SK-N-SH (cell line): ENCODE data around the gene ZDHHC7. TPM values are rescaled to one million over a fixed set of nuclear protein-coding genes. Genes with fewer than 3 reads are reported as not detected.

Experiments
- CTCF ChIA-PET: fragments of 300-600, 350-600 bp; formaldehyde crosslinking; extraction: SDS; loops from one replicate; lab custom pipeline; 2021; lab: Yijun Ruan, JAX
- POLR2A ChIA-PET: fragments of 350-600 bp; sonication (Branson Sonifier 250); formaldehyde crosslinking; extraction: SDS; loops from one replicate; lab custom pipeline; 2020; ENCODE audit warnings: antibody characterized with exemption, inconsistent platforms; lab: Yijun Ruan, JAX
- DNase-seq: peaks from one replicate; pipeline ENCODE4 v3.0.0; 2012
- H2AFZ ChIP-seq: fragments of 200-600 bp; sonication (generic); 2 replicates; pipeline ENCODE4 v1.8.1; 2016; ENCODE audit warnings: antibody characterized with exemption, mild to moderate bottlenecking, low read depth
- H3F3A ChIP-seq: fragments of 200-600 bp; sonication (generic); replicated peaks from 2 replicates; pipeline ENCODE3; 2016; ENCODE audit warnings: antibody characterized with exemption, mild to moderate bottlenecking; ENCODE audit not compliant: insufficient read depth
- H3K27ac ChIP-seq, 2 experiments: fragments of 200-500 bp in 1 of 2; fragments of 200-600 bp in 1 of 2; sonication (Bioruptor generic) in 1 of 2; sonication (generic), shearing (Covaris generic) in 1 of 2; 2 replicates each; pipeline versions ENCODE4 v1.5.1 to v1.6.1; 2014 to 2016; ENCODE audit warnings: low read depth in 2 of 2, inconsistent platforms in 1 of 2, low read length in 1 of 2, mild to moderate bottlenecking in 1 of 2, mixed read lengths in 1 of 2
- H3K27me3 ChIP-seq: fragments of 200-600 bp; sonication (generic), shearing (Covaris generic); 2 replicates; pipeline ENCODE4 v1.6.1; 2016; ENCODE audit warnings: mixed run types; ENCODE audit not compliant: insufficient read depth
- H3K36me3 ChIP-seq, 2 experiments: fragments of 200-500 bp in 1 of 2; fragments of 200-600 bp in 1 of 2; sonication (Bioruptor generic) in 1 of 2; sonication (generic) in 1 of 2; replicated peaks in 1 of 2; 2 replicates each; pipeline versions ENCODE3 to v1.5.1; 2014 to 2016; ENCODE audit warnings: low read length in 1 of 2, mild to moderate bottlenecking in 1 of 2; ENCODE audit not compliant: insufficient read depth in 2 of 2, control insufficient read depth in 1 of 2
- H3K4me1 ChIP-seq, 2 experiments: fragments of 200-500 bp in 1 of 2; fragments of 200-600 bp in 1 of 2; sonication (Bioruptor generic) in 1 of 2; sonication (generic), shearing (Covaris generic) in 1 of 2; 2 replicates each; pipeline versions ENCODE4 v1.5.1 to v1.6.1; 2014 to 2016; ENCODE audit warnings: low read depth in 1 of 2, low read length in 1 of 2, mixed run types in 1 of 2; ENCODE audit not compliant: insufficient read depth in 2 of 2, control insufficient read depth in 1 of 2
- H3K4me2 ChIP-seq: fragments of 200-600 bp; sonication (generic), shearing (Covaris generic); 2 replicates; pipeline ENCODE4 v1.6.1; 2017; ENCODE audit warnings: mixed run types
- H3K4me3 ChIP-seq, 2 experiments: fragments of 200-500 bp in 1 of 2; fragments of 200-600 bp in 1 of 2; sonication (Bioruptor generic) in 1 of 2; sonication (generic), shearing (Covaris generic) in 1 of 2; 2 replicates each; pipeline versions ENCODE4 v1.5.1 to v1.8.1; 2014 to 2016; ENCODE audit warnings: low read depth in 2 of 2, inconsistent platforms in 1 of 2, low read length in 1 of 2, mild to moderate bottlenecking in 1 of 2, mixed read lengths in 1 of 2, moderate library complexity in 1 of 2
- H3K79me2 ChIP-seq: fragments of 200-600 bp; sonication (generic); 2 replicates; pipeline ENCODE4 v1.8.1; 2017; ENCODE audit warnings: mild to moderate bottlenecking; ENCODE audit not compliant: insufficient read depth
- H3K9ac ChIP-seq: fragments of 200-600 bp; sonication (generic); 2 replicates; pipeline ENCODE4 v1.6.1; 2017; ENCODE audit warnings: mixed run types
- H3K9me2 ChIP-seq: fragments of 200-600 bp; sonication (generic); 2 replicates; pipeline ENCODE4 v1.6.1; 2017; ENCODE audit warnings: mixed run types
- H3K9me3 ChIP-seq: fragments of 200-600 bp; sonication (generic); 2 replicates; pipeline ENCODE4 v1.6.1; 2017; ENCODE audit warnings: mixed run types, mild to moderate bottlenecking, moderate library complexity
- H4K20me1 ChIP-seq: fragments of 200-600 bp; sonication (generic); 2 replicates; pipeline ENCODE4 v1.6.1; 2017; ENCODE audit warnings: mild to moderate bottlenecking, mixed run types; ENCODE audit not compliant: insufficient read depth
- CHD2 ChIP-seq: fragments of 150-350 bp; IDR thresholded peaks from 2 replicates; pipeline ENCODE4 v1.6.1; 2018; ENCODE audit warnings: low read length; ENCODE audit not compliant: partially characterized antibody
- EZH2phosphoT487 ChIP-seq: fragments of 200-600 bp; sonication (generic); IDR thresholded peaks from 2 replicates; pipeline ENCODE4 v1.6.1; 2017; ENCODE audit warnings: low read depth, mixed run types, mild to moderate bottlenecking, antibody characterized with exemption, moderate library complexity, borderline replicate concordance
- GABPA ChIP-seq: IDR thresholded peaks from 2 replicates; pipeline ENCODE4 v1.4.0; 2012; ENCODE audit warnings: low read depth, mild to moderate bottlenecking
- GATA2 ChIP-seq: sonication (generic); formaldehyde crosslinking; IDR thresholded peaks from 2 replicates; pipeline ENCODE4 v1.5.0; 2020; ENCODE audit warnings: mild to moderate bottlenecking, missing genetic modification reagents
- JUND ChIP-seq: IDR thresholded peaks from 2 replicates; pipeline ENCODE4 v1.4.0; 2012
- NRF1 ChIP-seq: IDR thresholded peaks from 2 replicates; pipeline ENCODE4 v1.6.1; 2012; ENCODE audit warnings: low read depth, mild to moderate bottlenecking, low read length
- RFX5 ChIP-seq: IDR thresholded peaks from 2 replicates; pipeline ENCODE4 v1.6.1; 2012; ENCODE audit warnings: mild to moderate bottlenecking, improper control_type of control experiment, low read length
- RXRA ChIP-seq: IDR thresholded peaks from 2 replicates; pipeline ENCODE4 v1.4.0; 2012; ENCODE audit warnings: low read depth, mild to moderate bottlenecking, borderline replicate concordance
- SMC3 ChIP-seq: IDR thresholded peaks from 2 replicates; pipeline ENCODE4 v1.6.1; 2012; ENCODE audit warnings: low read depth, low read length, improper control_type of control experiment
- TAF1 ChIP-seq: IDR thresholded peaks from 2 replicates; pipeline ENCODE4 v1.6.1; 2012; ENCODE audit warnings: low read depth, mild to moderate bottlenecking, low read length, moderate library complexity, borderline replicate concordance
- TCF12 ChIP-seq: IDR thresholded peaks from 2 replicates; pipeline ENCODE4 v1.4.0; 2012
- TEAD4 ChIP-seq: IDR thresholded peaks from 2 replicates; pipeline ENCODE4 v1.4.0; 2012; ENCODE audit warnings: mild to moderate bottlenecking, borderline replicate concordance; ENCODE audit not compliant: insufficient read depth
- WGBS: methylation state at CpG from one replicate; pipeline ENCODE4 v1.1.6; 2017; ENCODE audit warnings: low lambda C conversion rate; 5-methylcytosine and 5-hydroxymethylcytosine counted together
- polyA plus RNA-seq, 3 experiments: library from polyadenylated mRNA; depleted of rRNA; stranded (reverse); fragments of >200 nt; gene quantifications; 2 replicates each; pipeline ENCODE4 v1.2.3, GENCODE V29; 2012
- TF ChIP-seq, protein P1 (sequence below): IDR thresholded peaks from 2 replicates; pipeline ENCODE4 v1.4.0; 2012; ENCODE audit warnings: low read depth, borderline replicate concordance
- TF ChIP-seq, protein P2 (sequence below): fragments of 150-350 bp; IDR thresholded peaks from 2 replicates; pipeline ENCODE4 v1.6.1; 2017; ENCODE audit warnings: antibody characterized with exemption, low read length, low read depth, borderline replicate concordance
- TF ChIP-seq, protein P3 (sequence below): fragments of 150-350 bp; IDR thresholded peaks from 2 replicates; pipeline ENCODE4 v1.6.1; 2016; ENCODE audit warnings: mild to moderate bottlenecking, low read depth, low read length
- TF ChIP-seq, protein P4 (sequence below): IDR thresholded peaks from 2 replicates; pipeline ENCODE4; 2012
- TF ChIP-seq, protein P5 (sequence below): fragments of 200-600 bp; sonication (generic); IDR thresholded peaks from 2 replicates; pipeline ENCODE4 v1.6.1; 2017; ENCODE audit warnings: antibody characterized with exemption, mild to moderate bottlenecking, moderate library complexity
- TF ChIP-seq, protein P6 (sequence below): IDR thresholded peaks from 2 replicates; pipeline ENCODE4 v1.4.0; 2012; ENCODE audit warnings: low read depth

The ZDHHC7 gene
- polyA plus RNA-seq, 1 of the 3 experiments (the other 2 are of a cell fraction), result 114 TPM

DNA sequence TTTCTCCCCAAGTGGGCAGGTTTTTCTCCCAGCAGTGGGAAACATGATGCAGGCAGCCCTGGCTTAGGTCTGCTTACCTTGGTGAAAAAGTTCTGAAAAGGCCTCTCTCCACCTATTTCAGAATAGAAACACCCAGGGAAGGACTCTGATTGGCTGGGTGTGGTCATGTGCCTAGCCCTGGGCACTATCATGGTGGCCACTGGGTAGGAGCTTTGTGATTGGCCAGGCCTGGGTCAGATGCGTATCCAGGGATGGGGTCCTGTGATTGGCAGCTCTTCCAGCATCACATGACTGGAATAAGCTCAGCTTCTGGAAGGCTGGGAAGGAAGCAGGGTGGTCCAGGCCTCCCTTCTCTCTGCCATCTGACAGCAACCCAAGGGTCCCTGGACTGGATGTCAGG is 53.5 kb downstream of the ZDHHC7 start:
- Histone ChIP-seq H3K4me2 (no peak overlapping the region), H3K4me1 (peaks cover 0 to 8% of the 10 kb centered on the region in 2 experiments; a peak in 1 of 4 replicates), H3K4me3 (no peak overlapping the region), H3K27me3 (no peaks in the 10 kb centered on the region), H3K79me2 (no peaks in the 10 kb centered on the region), H3F3A (no peaks in the 10 kb centered on the region), H4K20me1 (no peaks in the 10 kb centered on the region), H3K27ac (no peak overlapping the region), H3K9ac (no peak overlapping the region), H2AFZ (no peak overlapping the region), H3K36me3 (no peaks in the 10 kb centered on the region)
- ChIA-PET POLR2A (no interaction called here), CTCF (interaction anchor here (0.9 to 9.5 kb wide), 3 partner anchors 10 to 204 kb away, joined by 4 to 182 read pairs (median 6); no protein-coding TSS in a partner anchor)
- WGBS, result 60% methylated on average over 1 of the region's 1 CpG
- TF ChIP-seq, protein P1, sequence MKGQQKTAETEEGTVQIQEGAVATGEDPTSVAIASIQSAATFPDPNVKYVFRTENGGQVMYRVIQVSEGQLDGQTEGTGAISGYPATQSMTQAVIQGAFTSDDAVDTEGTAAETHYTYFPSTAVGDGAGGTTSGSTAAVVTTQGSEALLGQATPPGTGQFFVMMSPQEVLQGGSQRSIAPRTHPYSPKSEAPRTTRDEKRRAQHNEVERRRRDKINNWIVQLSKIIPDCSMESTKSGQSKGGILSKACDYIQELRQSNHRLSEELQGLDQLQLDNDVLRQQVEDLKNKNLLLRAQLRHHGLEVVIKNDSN, result 0 out of 2 replicates have a peak, but pooled peaks have one; percentile 36
- TF ChIP-seq TEAD4, result no peak
- no peak for TF ChIP-seq RFX5
- TF ChIP-seq, protein P2, sequence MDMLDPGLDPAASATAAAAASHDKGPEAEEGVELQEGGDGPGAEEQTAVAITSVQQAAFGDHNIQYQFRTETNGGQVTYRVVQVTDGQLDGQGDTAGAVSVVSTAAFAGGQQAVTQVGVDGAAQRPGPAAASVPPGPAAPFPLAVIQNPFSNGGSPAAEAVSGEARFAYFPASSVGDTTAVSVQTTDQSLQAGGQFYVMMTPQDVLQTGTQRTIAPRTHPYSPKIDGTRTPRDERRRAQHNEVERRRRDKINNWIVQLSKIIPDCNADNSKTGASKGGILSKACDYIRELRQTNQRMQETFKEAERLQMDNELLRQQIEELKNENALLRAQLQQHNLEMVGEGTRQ, result no peak
- TF ChIP-seq, all 33 proteins: peak for 1
- Histone ChIP-seq H3K9me3 (no peaks in the 10 kb centered on the region), H3K9me2 (no peaks in the 10 kb centered on the region)
- DNase-seq, result no peak

DNA sequence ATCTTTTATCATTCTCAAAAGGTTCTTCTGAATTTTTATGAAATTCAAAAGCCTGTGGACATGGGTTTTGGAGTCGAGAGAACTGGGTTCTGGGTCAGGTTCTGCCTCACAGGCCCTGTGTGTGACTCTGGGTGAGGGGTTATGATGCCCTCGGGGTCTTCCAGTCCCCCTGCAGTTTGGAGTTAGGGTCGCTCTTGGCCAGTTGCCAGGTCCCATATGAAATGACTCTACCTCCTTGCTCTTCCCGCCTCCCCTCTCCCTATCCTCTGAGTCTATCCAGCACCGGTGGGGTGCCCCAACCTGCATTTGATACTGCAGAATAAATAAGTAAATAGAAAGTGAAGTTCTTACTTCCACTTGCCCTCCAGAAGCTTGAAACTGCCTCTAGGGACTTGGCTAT is 54.1 kb downstream of the ZDHHC7 start:
- Histone ChIP-seq H3K36me3 (no peaks in the 10 kb centered on the region), H3K27ac (no peak overlapping the region), H3K79me2 (no peaks in the 10 kb centered on the region), H3K4me1 (peaks cover 4 to 14% of the 10 kb centered on the region in 2 experiments; a peak in 2 of 4 replicates), H3K9me2 (no peaks in the 10 kb centered on the region), H3K4me2 (no peak overlapping the region), H3F3A (peaks cover 4% of the 10 kb centered on the region), H2AFZ (no peak overlapping the region), H4K20me1 (no peaks in the 10 kb centered on the region), H3K4me3 (no peak overlapping the region), H3K9me3 (no peaks in the 10 kb centered on the region), H3K9ac (no peak overlapping the region), H3K27me3 (no peaks in the 10 kb centered on the region)
- ChIA-PET POLR2A (no interaction called here), CTCF (interaction anchor here (0.9 to 9.5 kb wide), 3 partner anchors 11 to 203 kb away, joined by 4 to 182 read pairs (median 6); no protein-coding TSS in a partner anchor)
- DNase-seq, result no peak
- 95% methylated on average over 2 of the region's 5 CpGs for WGBS
- no peak for TF ChIP-seq EZH2phosphoT487
- TF ChIP-seq, protein P3, sequence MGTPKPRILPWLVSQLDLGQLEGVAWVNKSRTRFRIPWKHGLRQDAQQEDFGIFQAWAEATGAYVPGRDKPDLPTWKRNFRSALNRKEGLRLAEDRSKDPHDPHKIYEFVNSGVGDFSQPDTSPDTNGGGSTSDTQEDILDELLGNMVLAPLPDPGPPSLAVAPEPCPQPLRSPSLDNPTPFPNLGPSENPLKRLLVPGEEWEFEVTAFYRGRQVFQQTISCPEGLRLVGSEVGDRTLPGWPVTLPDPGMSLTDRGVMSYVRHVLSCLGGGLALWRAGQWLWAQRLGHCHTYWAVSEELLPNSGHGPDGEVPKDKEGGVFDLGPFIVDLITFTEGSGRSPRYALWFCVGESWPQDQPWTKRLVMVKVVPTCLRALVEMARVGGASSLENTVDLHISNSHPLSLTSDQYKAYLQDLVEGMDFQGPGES, result no peak
- TF ChIP-seq, protein P4, sequence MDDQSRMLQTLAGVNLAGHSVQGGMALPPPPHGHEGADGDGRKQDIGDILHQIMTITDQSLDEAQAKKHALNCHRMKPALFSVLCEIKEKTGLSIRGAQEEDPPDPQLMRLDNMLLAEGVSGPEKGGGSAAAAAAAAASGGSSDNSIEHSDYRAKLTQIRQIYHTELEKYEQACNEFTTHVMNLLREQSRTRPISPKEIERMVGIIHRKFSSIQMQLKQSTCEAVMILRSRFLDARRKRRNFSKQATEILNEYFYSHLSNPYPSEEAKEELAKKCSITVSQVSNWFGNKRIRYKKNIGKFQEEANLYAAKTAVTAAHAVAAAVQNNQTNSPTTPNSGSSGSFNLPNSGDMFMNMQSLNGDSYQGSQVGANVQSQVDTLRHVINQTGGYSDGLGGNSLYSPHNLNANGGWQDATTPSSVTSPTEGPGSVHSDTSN, result no peak
- TF ChIP-seq, protein P5, sequence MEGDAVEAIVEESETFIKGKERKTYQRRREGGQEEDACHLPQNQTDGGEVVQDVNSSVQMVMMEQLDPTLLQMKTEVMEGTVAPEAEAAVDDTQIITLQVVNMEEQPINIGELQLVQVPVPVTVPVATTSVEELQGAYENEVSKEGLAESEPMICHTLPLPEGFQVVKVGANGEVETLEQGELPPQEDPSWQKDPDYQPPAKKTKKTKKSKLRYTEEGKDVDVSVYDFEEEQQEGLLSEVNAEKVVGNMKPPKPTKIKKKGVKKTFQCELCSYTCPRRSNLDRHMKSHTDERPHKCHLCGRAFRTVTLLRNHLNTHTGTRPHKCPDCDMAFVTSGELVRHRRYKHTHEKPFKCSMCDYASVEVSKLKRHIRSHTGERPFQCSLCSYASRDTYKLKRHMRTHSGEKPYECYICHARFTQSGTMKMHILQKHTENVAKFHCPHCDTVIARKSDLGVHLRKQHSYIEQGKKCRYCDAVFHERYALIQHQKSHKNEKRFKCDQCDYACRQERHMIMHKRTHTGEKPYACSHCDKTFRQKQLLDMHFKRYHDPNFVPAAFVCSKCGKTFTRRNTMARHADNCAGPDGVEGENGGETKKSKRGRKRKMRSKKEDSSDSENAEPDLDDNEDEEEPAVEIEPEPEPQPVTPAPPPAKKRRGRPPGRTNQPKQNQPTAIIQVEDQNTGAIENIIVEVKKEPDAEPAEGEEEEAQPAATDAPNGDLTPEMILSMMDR, result no peak
- TF ChIP-seq RFX5, result no peak
- no peak for TF ChIP-seq TCF12
- TF ChIP-seq, protein P2, result no peak
- no peak for TF ChIP-seq GABPA
- no peak for TF ChIP-seq NRF1
- TF ChIP-seq, protein P6, sequence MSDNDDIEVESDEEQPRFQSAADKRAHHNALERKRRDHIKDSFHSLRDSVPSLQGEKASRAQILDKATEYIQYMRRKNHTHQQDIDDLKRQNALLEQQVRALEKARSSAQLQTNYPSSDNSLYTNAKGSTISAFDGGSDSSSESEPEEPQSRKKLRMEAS, result no peak
- no peak for TF ChIP-seq TEAD4
- TF ChIP-seq SMC3, result no peak
- TF ChIP-seq JUND, result no peak
- TF ChIP-seq, protein P1, result no peak
- no peak for TF ChIP-seq CHD2
- TF ChIP-seq GATA2 (CRISPR knock-in tag), result no peak
- no peak for TF ChIP-seq TAF1
- no peak for TF ChIP-seq RXRA
